Measurements from ENCODE around the gene COG1.

COG1 gene

DNA sequence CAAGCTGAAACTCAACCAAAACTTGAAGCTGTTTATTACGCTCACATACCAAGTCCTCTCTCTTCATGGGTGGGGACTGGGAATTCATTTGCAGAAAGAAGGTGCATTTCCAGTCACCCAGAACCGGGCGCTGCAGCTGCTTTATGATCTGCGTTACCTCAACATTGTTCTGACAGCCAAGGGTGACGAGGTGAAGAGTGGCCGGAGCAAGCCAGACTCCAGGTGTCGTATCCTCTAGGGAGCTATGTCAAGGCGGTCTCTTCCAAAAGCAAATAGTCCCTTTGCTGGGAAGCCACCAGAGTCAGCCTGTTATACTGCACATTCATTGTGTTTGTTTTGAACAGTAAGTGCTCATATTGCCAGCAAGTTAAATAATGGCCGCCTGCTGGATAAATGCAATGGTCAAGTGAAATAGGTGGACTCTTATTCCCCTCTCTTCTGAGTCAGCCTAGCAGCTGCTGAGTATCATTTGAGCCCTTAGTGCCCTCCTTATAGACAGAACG lies 12.7 kb downstream of the COG1 start:
- Histone ChIP-seq H3K36me3 (ENCODE audit: insufficient read depth, low read length) (peaks cover 87% of the 10 kb centered on the region), H3K9ac (ENCODE audit: low read depth, low read length) (no peak overlapping the region), H3K9me3 (replicated peaks; ENCODE audit: low read length) (no peaks in the 10 kb centered on the region), H3K4me1 (ENCODE audit: control insufficient read depth, insufficient read depth, low read length) (peaks cover 6% of the 10 kb centered on the region), H3K4me2 (ENCODE audit: low read length) (no peak overlapping the region), H3K27me3 (ENCODE audit: control insufficient read depth, insufficient read depth, low read length) (no peaks in the 10 kb centered on the region), H3K4me3 (ENCODE audit: low read length) (no peak overlapping the region)

DNA sequence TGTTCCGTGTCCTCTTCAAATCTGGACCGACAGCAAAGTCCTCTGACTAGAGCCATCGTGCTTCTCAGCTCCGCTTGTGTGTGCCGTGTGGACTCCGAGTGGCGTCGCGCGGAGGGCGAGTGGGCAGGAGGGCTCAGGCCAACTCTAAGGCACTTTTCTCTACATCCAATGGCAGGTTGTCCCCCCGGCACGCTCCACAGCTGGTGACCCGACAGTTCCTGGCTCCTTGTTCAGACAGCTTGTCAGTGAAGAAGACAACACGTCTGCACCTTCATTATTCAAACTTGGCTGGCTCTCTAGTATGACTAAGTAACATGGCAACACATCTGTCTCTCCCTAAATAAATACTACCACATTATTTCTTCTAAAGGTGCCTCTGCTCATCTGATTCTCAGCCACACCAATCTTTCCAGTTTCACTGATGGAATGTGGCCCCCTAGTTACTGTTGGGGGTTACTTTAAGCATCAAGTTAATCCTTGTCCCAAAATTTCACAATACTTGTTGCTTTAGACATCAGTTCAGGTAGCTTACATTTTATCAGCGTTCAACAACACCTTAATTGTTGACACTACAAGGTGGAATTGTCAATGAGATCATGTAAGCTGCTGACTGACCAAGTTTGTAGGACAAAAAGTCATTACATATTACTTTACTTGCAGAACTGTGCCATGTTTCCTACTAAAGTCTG lies 15.4 kb downstream of the COG1 start:
- no peaks in the 10 kb centered on the region for H3K27me3 ChIP-seq (ENCODE audit: control insufficient read depth, insufficient read depth, low read length)
- no peak overlapping the region for H3K9ac ChIP-seq (ENCODE audit: low read depth, low read length)
- H3K9me3 ChIP-seq (replicated peaks; ENCODE audit: low read length) = no peaks in the 10 kb centered on the region
- H3K4me2 ChIP-seq (ENCODE audit: low read length) = no peak overlapping the region
- peaks cover 2% of the 10 kb centered on the region for H3K4me1 ChIP-seq (ENCODE audit: control insufficient read depth, insufficient read depth, low read length)
- no peak overlapping the region for H3K4me3 ChIP-seq (ENCODE audit: low read length)
- peaks cover 67% of the 10 kb centered on the region for H3K36me3 ChIP-seq (ENCODE audit: insufficient read depth, low read length)

DNA sequence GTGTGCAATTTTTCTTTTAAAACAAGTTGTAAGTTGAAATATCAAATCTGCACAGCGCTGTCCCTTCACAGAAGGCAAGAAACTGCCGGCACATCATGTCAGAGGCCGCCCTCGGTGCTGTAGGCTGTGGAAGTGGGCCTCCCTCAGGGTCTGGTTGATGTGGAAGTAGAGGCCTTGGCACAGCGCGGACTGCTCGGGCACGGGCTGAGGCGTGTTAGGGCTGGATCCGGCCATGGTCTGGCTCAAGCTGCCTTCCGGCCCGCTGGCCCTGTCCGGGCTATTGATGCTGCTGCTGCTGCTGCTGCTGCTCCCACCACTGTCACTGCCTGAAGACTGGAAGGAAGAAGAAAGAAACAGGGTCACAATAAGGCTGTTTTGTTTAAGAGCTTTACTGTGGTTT lies 16.6 kb downstream of the COG1 start:
- peaks cover 59% of the 10 kb centered on the region for H3K36me3 ChIP-seq (ENCODE audit: insufficient read depth, low read length)
- H3K4me2 ChIP-seq (ENCODE audit: low read length) = no peak overlapping the region
- H3K9ac ChIP-seq (ENCODE audit: low read depth, low read length) = no peak overlapping the region
- no peaks in the 10 kb centered on the region for H3K4me1 ChIP-seq (ENCODE audit: control insufficient read depth, insufficient read depth, low read length)
- H3K27me3 ChIP-seq (ENCODE audit: control insufficient read depth, insufficient read depth, low read length) = no peaks in the 10 kb centered on the region
- no peaks in the 10 kb centered on the region for H3K9me3 ChIP-seq (replicated peaks; ENCODE audit: low read length)
- H3K4me3 ChIP-seq (ENCODE audit: low read length) = no peak overlapping the region

DNA sequence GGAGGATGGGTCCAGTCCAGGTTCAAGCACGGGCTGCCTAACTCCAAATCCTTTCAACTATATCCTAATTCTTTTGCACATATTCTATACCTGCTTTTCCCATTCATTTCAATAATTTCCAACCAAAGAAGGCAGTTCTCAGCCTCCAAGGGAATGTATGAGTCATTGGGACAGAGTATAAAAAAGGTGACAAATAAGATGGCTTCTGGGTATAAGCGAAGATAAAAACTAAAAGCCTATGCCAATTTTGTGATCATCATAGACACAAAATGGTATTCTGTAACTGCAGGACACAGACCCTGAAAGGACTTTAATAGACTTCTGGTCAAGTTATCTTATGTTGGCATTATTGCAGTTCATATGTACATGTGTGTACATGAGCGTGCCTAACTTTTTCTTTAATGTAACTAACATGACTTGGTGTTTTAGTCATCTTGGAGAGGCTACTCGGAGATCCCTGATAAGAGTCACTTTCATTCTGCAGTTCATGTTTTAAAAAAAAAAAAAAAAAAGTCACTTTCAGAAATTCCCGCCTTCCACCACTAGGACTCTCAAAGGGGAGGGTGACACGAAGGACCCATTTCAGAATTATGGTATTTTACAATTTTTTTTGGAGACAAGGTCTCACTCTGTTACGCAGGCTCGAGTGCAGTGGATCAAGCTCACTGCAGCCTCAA lies 17.3 kb downstream of the COG1 start:
- no peaks in the 10 kb centered on the region for H3K9me3 ChIP-seq (replicated peaks; ENCODE audit: low read length)
- H3K4me2 ChIP-seq (ENCODE audit: low read length) = no peak overlapping the region
- no peak overlapping the region for H3K4me3 ChIP-seq (ENCODE audit: low read length)
- no peaks in the 10 kb centered on the region for H3K4me1 ChIP-seq (ENCODE audit: control insufficient read depth, insufficient read depth, low read length)
- peaks cover 56% of the 10 kb centered on the region for H3K36me3 ChIP-seq (ENCODE audit: insufficient read depth, low read length)
- H3K9ac ChIP-seq (ENCODE audit: low read depth, low read length) = no peak overlapping the region
- no peaks in the 10 kb centered on the region for H3K27me3 ChIP-seq (ENCODE audit: control insufficient read depth, insufficient read depth, low read length)

DNA sequence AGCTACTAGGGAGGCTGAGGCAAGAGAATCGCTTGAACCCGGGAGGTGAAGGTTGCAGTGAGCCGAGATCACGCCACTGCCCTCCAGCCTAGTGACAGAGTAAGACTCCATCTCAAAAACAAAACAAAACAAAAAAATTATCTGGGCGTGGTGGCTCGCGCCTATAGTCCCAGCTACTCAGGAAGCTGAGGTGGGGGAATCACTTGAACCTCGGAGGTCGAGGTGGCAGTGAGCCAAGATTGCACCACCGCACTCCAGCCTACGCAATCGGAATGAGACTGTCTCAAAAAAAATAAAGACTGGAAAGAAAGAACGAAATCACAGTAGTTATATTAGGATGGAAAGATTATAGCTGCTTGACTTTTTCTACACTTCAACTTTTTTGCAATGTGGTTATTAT lies 18.9 kb downstream of the COG1 start:
- Histone ChIP-seq H3K4me3 (ENCODE audit: low read length) (no peak overlapping the region), H3K4me1 (ENCODE audit: control insufficient read depth, insufficient read depth, low read length) (no peaks in the 10 kb centered on the region), H3K36me3 (ENCODE audit: insufficient read depth, low read length) (peaks cover 45% of the 10 kb centered on the region), H3K9ac (ENCODE audit: low read depth, low read length) (no peak overlapping the region), H3K27me3 (ENCODE audit: control insufficient read depth, insufficient read depth, low read length) (no peaks in the 10 kb centered on the region), H3K4me2 (ENCODE audit: low read length) (no peak overlapping the region), H3K9me3 (replicated peaks; ENCODE audit: low read length) (no peaks in the 10 kb centered on the region)

DNA sequence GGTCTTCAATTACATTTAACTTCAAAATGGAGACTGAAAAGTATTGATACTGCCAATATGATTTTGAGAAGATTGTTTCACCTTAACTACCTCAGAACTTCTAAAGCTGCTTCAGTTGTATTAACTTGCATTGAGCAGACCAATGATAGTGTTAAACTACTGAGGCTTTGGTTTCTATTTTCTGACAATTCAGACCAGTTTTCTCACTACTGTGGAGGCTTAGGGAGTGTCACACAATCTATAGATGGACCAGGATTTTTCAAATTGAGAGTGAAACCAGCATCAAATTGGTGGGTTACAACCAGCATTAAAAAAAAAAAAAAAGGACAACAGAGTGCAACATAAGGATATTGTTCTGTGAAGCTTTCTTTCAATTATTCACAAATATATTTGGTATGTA lies 21.2 kb downstream of the COG1 start:
- peaks cover 24% of the 10 kb centered on the region for H3K36me3 ChIP-seq (ENCODE audit: insufficient read depth, low read length)
- H3K4me3 ChIP-seq (ENCODE audit: low read length) = no peak overlapping the region

DNA sequence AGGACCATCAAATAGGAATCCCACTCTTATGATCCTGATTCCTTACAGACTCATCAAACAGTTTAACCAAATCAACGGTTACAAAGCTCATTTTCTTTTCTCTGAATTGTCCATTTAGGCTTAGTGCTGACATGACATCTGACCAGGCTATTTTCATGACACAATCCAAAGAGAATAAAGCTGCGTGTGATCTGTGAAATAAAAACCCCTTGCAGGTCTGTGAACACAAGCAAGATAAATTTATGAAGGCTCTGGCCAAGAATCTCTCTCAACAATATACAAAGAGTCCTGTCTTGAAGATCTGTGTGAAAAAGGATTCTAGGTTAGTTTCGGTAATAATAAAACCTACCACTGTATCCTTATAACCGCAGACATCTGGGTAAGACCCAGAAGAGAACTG lies 22.0 kb downstream of the COG1 start:
- Histone ChIP-seq H3K4me2 (ENCODE audit: low read length) (no peak overlapping the region), H3K36me3 (ENCODE audit: insufficient read depth, low read length) (peaks cover 17% of the 10 kb centered on the region)

More for the DNA sequence above, 21.2 kb downstream of the COG1 start:
- H3K27me3 ChIP-seq (ENCODE audit: control insufficient read depth, insufficient read depth, low read length) = no peaks in the 10 kb centered on the region
- H3K9ac ChIP-seq (ENCODE audit: low read depth, low read length) = no peak overlapping the region
- H3K4me2 ChIP-seq (ENCODE audit: low read length) = no peak overlapping the region
- H3K4me1 ChIP-seq (ENCODE audit: control insufficient read depth, insufficient read depth, low read length) = no peaks in the 10 kb centered on the region
- H3K9me3 ChIP-seq (replicated peaks; ENCODE audit: low read length) = no peaks in the 10 kb centered on the region

DNA sequence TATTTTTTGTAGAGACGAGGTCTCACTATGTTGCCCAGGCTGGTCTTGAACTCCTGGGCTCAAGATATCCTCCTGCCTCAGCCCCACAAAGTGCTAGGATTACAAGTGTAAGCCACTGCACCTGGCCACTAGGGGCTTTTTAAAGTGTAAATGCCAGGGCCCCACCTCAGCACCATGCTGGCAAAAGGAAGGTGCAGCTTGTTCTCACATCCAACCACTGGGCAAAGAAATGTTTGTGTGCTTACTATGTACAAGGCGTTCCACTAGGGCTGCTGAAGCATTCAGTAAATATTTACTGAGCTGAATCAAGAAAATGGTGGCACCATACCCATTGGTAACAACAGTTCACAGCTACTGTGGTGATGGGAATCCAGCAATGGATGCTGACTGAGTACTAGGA lies 22.6 kb downstream of the COG1 start:
- H3K9ac ChIP-seq (ENCODE audit: low read depth, low read length) = no peak overlapping the region
- H3K27me3 ChIP-seq (ENCODE audit: control insufficient read depth, insufficient read depth, low read length) = no peaks in the 10 kb centered on the region
- H3K36me3 ChIP-seq (ENCODE audit: insufficient read depth, low read length) = peaks cover 13% of the 10 kb centered on the region
- H3K4me2 ChIP-seq (ENCODE audit: low read length) = no peak overlapping the region
- no peaks in the 10 kb centered on the region for H3K9me3 ChIP-seq (replicated peaks; ENCODE audit: low read length)
- H3K4me1 ChIP-seq (ENCODE audit: control insufficient read depth, insufficient read depth, low read length) = no peaks in the 10 kb centered on the region
- H3K4me3 ChIP-seq (ENCODE audit: low read length) = no peak overlapping the region

More for the DNA sequence above, 22.0 kb downstream of the COG1 start:
- Histone ChIP-seq H3K4me1 (ENCODE audit: control insufficient read depth, insufficient read depth, low read length) (no peaks in the 10 kb centered on the region), H3K4me3 (ENCODE audit: low read length) (no peak overlapping the region), H3K9me3 (replicated peaks; ENCODE audit: low read length) (no peaks in the 10 kb centered on the region), H3K27me3 (ENCODE audit: control insufficient read depth, insufficient read depth, low read length) (no peaks in the 10 kb centered on the region), H3K9ac (ENCODE audit: low read depth, low read length) (no peak overlapping the region)

DNA sequence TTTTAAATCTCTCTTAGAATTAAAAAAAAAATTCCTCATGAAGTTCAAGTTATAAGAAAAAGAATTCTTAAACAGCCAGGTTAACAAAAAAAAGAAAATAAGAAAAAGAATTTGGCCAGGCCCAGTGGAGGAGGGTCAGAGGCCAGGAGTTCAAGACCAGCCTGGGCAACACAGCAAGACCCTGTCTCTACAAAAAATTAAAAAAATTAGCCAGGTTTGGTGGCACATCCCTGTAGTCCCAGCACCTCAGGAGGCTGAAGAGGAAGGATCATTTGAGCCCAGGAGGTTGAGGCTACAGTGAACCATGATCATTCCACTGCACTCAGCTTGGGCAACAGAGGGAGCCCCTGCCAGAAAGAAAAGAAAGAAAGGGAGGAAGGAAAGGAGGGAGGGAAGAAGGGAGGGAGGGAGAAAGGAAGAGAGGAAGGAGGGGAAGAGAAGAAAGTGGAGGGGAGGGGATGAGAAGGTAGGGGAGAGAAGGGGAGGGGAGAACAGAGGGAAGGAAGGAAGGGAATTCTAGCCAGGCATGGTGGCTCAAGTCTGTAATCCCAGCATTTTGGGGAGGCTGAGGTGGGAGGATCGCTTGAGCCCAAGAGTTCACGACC lies 30.9 kb downstream of the COG1 start:
- Histone ChIP-seq H3K4me3 (ENCODE audit: low read length) (no peak overlapping the region), H3K27me3 (ENCODE audit: control insufficient read depth, insufficient read depth, low read length) (no peaks in the 10 kb centered on the region), H3K9ac (ENCODE audit: low read depth, low read length) (no peak overlapping the region), H3K4me2 (ENCODE audit: low read length) (no peak overlapping the region), H3K9me3 (replicated peaks; ENCODE audit: low read length) (no peaks in the 10 kb centered on the region), H3K4me1 (ENCODE audit: control insufficient read depth, insufficient read depth, low read length) (peaks cover 27% of the 10 kb centered on the region), H3K36me3 (ENCODE audit: insufficient read depth, low read length) (peaks cover 3% of the 10 kb centered on the region)

DNA sequence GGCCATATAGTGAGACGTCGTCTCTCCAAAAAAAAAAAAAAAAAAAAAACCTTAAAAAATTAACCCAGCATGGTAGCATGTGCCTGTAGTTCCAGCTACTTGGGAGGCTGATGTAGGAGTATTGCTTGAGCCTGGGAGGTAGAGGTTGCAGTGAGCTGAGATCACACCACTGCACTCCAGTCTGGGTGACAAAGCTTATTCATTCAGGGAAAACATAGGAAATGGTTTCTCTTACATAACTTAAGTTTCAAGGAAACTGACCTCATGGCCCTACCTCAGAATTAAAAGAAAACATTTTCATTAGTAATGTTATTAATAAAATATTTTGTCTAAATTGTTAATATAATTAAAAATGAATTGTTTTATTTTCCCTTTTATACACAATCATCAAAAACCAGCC lies 31.4 kb downstream of the COG1 start:
- Histone ChIP-seq H3K4me3 (ENCODE audit: low read length) (no peak overlapping the region), H3K9me3 (replicated peaks; ENCODE audit: low read length) (no peaks in the 10 kb centered on the region), H3K36me3 (ENCODE audit: insufficient read depth, low read length) (peaks cover 3% of the 10 kb centered on the region), H3K9ac (ENCODE audit: low read depth, low read length) (no peak overlapping the region), H3K4me1 (ENCODE audit: control insufficient read depth, insufficient read depth, low read length) (peaks cover 32% of the 10 kb centered on the region), H3K4me2 (ENCODE audit: low read length) (no peak overlapping the region), H3K27me3 (ENCODE audit: control insufficient read depth, insufficient read depth, low read length) (no peaks in the 10 kb centered on the region)

DNA sequence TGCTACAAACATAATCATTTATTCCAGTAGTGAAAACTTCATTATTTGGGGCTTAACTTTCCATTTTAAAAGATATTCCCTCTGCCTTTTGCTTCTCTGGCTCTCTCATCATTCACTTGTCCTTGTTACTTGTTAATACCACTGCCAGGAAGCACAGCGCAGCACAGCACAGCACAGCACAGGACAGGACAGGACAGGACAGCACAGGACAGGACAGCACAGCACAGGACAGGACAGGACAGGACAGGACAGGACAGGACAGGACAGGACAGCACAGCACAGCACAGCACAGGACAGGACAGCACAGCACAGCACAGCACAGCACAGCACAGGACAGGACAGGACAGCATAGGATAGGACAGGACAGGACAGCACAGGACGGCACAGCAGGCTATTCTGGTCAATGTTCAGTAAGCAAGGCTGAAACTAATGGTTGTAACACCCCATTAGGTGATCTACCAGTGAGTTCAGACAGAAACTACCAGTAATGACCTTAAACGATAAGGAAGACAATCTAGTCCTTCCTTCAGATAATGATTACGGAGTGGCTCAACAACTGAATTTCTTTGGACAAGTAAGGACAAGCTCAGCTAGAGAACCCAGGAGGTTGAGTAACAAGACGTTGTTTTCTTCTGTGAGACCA lies 31.9 kb downstream of the COG1 start:
- no peaks in the 10 kb centered on the region for H3K27me3 ChIP-seq (ENCODE audit: control insufficient read depth, insufficient read depth, low read length)
- no peak overlapping the region for H3K4me2 ChIP-seq (ENCODE audit: low read length)
- no peak overlapping the region for H3K4me3 ChIP-seq (ENCODE audit: low read length)
- H3K9me3 ChIP-seq (replicated peaks; ENCODE audit: low read length) = no peaks in the 10 kb centered on the region
- peaks cover 3% of the 10 kb centered on the region for H3K36me3 ChIP-seq (ENCODE audit: insufficient read depth, low read length)
- no peak overlapping the region for H3K9ac ChIP-seq (ENCODE audit: low read depth, low read length)
- peaks cover 35% of the 10 kb centered on the region for H3K4me1 ChIP-seq (ENCODE audit: control insufficient read depth, insufficient read depth, low read length)
